OCI-LY3 (cell line): ENCODE results near the gene PTBP3.

Experiments used
- CTCF ChIP-seq: fragments of 200-600, 300-600 bp; sonication (generic); IDR thresholded peaks from 2 replicates; pipeline ENCODE4 v1.5.1; 2014; ENCODE audit warnings: antibody characterized with exemption, low read length, low read depth
- EZH2phosphoT487 ChIP-seq: fragments of 200-600 bp; shearing (Covaris generic); IDR thresholded peaks from 2 replicates; pipeline ENCODE4 v1.6.1; 2018; ENCODE audit warnings: antibody characterized with exemption, mixed run types, low read depth

GRCh38 chr9:112180387-112180881 is 153.0 kb downstream of the PTBP3 start:
- TF ChIP-seq CTCF = no peak
- no peak for TF ChIP-seq EZH2phosphoT487
